Upper lobe of left lung (tissue), 6 donors: ENCODE results near the gene VKORC1. TPM values are rescaled to one million over a fixed set of nuclear protein-coding genes. Genes with fewer than 3 reads are reported as not detected.

Experiments used
- ATAC-seq, 2 donors: fragments of 200-7000 bp; cut with Tn5 transposase; one replicate each; pipeline ENCODE4 v1.9.1; 2022; ENCODE audit warnings: mild to moderate bottlenecking in 2 of 2, moderate library complexity in 2 of 2; ENCODE audit not compliant: low FRiP score in 2 of 2
- DNase-seq, 2 donors: peaks; one replicate each; pipeline ENCODE4 v3.0.0-alpha.2; 2019 to 2020
- H3K27ac ChIP-seq, 4 donors: fragments of 200-600 bp; sonication (generic); one replicate each; pipeline ENCODE4 v1.5.1; 2016 to 2019
- H3K27me3 ChIP-seq, 4 donors: fragments of 200-600 bp; sonication (generic); one replicate each; pipeline ENCODE4 v1.5.1; 2017 to 2019
- H3K36me3 ChIP-seq, 4 donors: fragments of 200-600 bp; sonication (generic); one replicate each; pipeline ENCODE4 v1.5.1; 2016 to 2019
- H3K4me1 ChIP-seq, 4 donors: fragments of 200-600 bp; sonication (generic); one replicate each; pipeline ENCODE4 v1.5.1; 2018 to 2019
- H3K4me3 ChIP-seq, 4 donors: fragments of 200-600 bp; sonication (generic); one replicate each; pipeline ENCODE4 v1.5.1; 2017 to 2019; ENCODE audit warnings: mild to moderate bottlenecking in 2 of 4, moderate library complexity in 1 of 4
- H3K9me3 ChIP-seq, 4 donors: fragments of 200-600 bp; sonication (generic); one replicate each; pipeline ENCODE4 v1.5.1; 2018 to 2019
- EP300 ChIP-seq, 4 donors: sonication (generic); formaldehyde crosslinking; IDR thresholded peaks; one replicate each; pipeline ENCODE4 v1.5.1; 2017; ENCODE audit warnings: antibody characterized with exemption in 4 of 4, control low read depth in 2 of 4
- POLR2A ChIP-seq, 4 donors: fragments of 450-650 bp; IDR thresholded peaks; one replicate each; pipeline ENCODE4 v1.5.1; 2016 to 2017; ENCODE audit warnings: antibody characterized with exemption in 4 of 4, mild to moderate bottlenecking in 2 of 4
- POLR2AphosphoS5 ChIP-seq, 2 donors: sonication (generic); formaldehyde crosslinking; IDR thresholded peaks; one replicate each; pipeline ENCODE4 v1.5.1; 2017; ENCODE audit warnings: antibody characterized with exemption in 2 of 2
- WGBS, 2 donors: methylation state at CpG; one replicate each; pipeline ENCODE4 v1.1.5; 2017 to 2018; 5-methylcytosine and 5-hydroxymethylcytosine counted together
- total RNA-seq, 6 donors: library from RNA; depleted of rRNA in 4 of 6; stranded (reverse); fragments of >200 nt in 4 of 6; gene quantifications; one replicate each; pipeline versions ENCODE4 v1.1.0 to v1.2.1, GENCODE V29; 2016 to 2021
- TF ChIP-seq, protein P1 (sequence below), 6 experiments: fragments of 450-650 bp in 4 of 6; fragments of 200-600 bp in 2 of 6; sonication (generic) in 2 of 6; IDR thresholded peaks; one replicate each; pipeline ENCODE4 v1.5.1; 2016 to 2019; ENCODE audit warnings: antibody characterized with exemption in 6 of 6
- donor health status: DM: no; HTN: no; CAD: no; lungs with moderate emphysema.
- donor health status: DM: no; HTN: yes; CAD: no; lungs with severe emphysema.

The VKORC1 gene
- 100 to 1,000 TPM in 1 of 6 donors, 10 to 100 TPM in 5; 37.7 to 105 (median 61.4) TPM for total RNA-seq

DNA sequence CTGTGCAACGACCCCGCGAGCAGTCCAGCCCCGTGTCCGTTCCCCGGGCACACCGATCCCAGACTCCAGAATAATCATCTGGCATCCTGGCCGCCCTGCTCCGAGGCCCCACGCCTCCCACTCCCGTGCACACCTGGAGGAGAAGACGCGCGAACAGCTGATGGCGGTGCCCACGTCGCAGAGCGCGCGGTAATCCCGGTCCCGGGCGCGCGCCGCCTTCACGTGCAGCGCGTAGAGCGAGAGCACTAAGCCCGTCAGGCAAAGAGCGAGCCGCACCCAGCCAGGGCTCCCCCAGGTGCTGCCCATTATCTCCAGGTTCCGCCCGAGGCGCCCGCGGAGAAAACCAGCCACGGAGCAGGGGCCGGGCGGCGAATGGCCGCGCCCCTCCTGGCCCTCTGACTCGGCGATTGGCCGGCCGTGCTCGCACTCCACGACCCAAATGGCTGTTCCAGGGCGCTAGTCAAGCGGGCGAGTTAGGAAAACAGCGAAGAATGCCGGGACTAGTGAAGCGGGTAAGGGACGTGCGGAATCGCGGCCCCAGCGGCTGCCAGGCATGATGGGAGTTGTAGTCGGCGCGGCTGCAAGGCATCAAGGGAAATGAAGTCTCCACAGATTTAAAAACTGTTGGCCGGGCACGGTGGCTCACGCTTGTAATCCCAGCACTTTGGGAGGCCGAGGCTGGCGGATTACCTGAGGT, at the start of gene VKORC1:
Gene VKORC1, minus strand, starts transcription at position 374 of the 697 bp plus-strand sequence. Its CDS starts 68 bp downstream, at position 306.
- Histone ChIP-seq H3K27me3 (no peaks in the 10 kb centered on the region), H3K27ac (peak within 1 kb of the TSS; percentile 80 to 89 (median 84)), H3K9me3 (no peaks in the 10 kb centered on the region), H3K4me3 (peak within 1 kb of the TSS; percentile 45 to 88 (median 77)), H3K36me3 (peaks cover 0 to 17% (median 11%) of the 10 kb centered on the region in 4 donors), H3K4me1 (peaks cover 13 to 31% (median 20%) of the 10 kb centered on the region in 4 donors)
- WGBS, 2 donors, result 0% methylated on average over 20 to 61 of the region's 69 CpGs
- ATAC-seq (peak; percentile 96 to 97), DNase-seq (peak; percentile 96 to 97)
- TF ChIP-seq POLR2AphosphoS5 (IDR thresholded peaks at IDR 0.05) (peak; percentile 53 to 85), EP300 (IDR thresholded peaks at IDR 0.05) (no peak), POLR2A (IDR thresholded peaks at IDR 0.05) (peak in 2 of 4 donors; percentile 56 to 75)
- TF ChIP-seq, protein P1, sequence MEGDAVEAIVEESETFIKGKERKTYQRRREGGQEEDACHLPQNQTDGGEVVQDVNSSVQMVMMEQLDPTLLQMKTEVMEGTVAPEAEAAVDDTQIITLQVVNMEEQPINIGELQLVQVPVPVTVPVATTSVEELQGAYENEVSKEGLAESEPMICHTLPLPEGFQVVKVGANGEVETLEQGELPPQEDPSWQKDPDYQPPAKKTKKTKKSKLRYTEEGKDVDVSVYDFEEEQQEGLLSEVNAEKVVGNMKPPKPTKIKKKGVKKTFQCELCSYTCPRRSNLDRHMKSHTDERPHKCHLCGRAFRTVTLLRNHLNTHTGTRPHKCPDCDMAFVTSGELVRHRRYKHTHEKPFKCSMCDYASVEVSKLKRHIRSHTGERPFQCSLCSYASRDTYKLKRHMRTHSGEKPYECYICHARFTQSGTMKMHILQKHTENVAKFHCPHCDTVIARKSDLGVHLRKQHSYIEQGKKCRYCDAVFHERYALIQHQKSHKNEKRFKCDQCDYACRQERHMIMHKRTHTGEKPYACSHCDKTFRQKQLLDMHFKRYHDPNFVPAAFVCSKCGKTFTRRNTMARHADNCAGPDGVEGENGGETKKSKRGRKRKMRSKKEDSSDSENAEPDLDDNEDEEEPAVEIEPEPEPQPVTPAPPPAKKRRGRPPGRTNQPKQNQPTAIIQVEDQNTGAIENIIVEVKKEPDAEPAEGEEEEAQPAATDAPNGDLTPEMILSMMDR (IDR thresholded peaks at IDR 0.05), result peak in 3 of 6 experiments; percentile 17 to 48 (median 39)

DNA sequence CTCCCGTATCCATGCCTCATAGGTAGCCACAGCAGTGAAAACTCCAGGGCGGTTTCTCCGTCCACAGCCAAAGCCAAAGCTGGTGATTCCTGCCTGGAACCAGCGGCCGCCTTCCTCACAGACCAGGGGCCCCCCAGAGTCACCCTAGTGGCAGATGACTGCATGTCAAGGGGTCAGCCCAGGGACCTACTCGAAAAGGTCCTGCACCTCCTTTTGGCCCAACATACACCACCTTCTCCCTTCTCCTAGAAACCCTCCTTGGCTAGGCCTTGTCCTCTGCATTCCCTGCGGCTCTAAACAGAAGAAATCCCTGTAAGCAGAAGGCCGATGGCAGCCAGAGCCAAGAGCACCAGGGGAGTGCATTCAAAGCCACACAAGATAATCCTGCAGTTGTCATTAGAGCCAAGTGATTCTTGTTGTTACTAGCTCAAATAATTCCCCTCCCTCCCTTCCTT, 49.1 kb upstream of the VKORC1 start:
- Histone ChIP-seq H3K4me1 (peaks cover 23 to 41% (median 26%) of the 10 kb centered on the region in 4 donors), H3K4me3 (no peak overlapping the region), H3K36me3 (no peaks in the 10 kb centered on the region), H3K9me3 (no peaks in the 10 kb centered on the region), H3K27me3 (no peaks in the 10 kb centered on the region), H3K27ac (no peak overlapping the region)
- TF ChIP-seq, protein P1 (IDR thresholded peaks at IDR 0.05), result no peak
- ATAC-seq, result no peak
- 87 to 98% methylated on average over 3 to 8 of the region's 8 CpGs for WGBS, 2 donors
- DNase-seq, result no peak

- WGBS, 2 donors, result 57 to 67% methylated on average over 12 to 17 of the region's 22 CpGs
- DNase-seq, result peak; percentile 21 to 73
- H3K27me3 ChIP-seq, result no peaks in the 10 kb centered on the region
- no peaks in the 10 kb centered on the region for H3K36me3 ChIP-seq
- peak overlapping the region; percentile 38 to 63 (median 51) for H3K4me3 ChIP-seq
- H3K4me1 ChIP-seq, result peaks cover 22 to 41% (median 27%) of the 10 kb centered on the region in 4 donors
- H3K27ac ChIP-seq, result peak overlapping the region; percentile 80 to 90 (median 86)
- no peaks in the 10 kb centered on the region for H3K9me3 ChIP-seq
- no peak for ATAC-seq
- TF ChIP-seq, protein P1 (IDR thresholded peaks at IDR 0.05), result no peak
- TF ChIP-seq POLR2A (IDR thresholded peaks at IDR 0.05), result no peak
- TF ChIP-seq POLR2AphosphoS5 (IDR thresholded peaks at IDR 0.05), result no peak
- TF ChIP-seq EP300 (IDR thresholded peaks at IDR 0.05), result no peak
These were observed 48.6 kb upstream of the VKORC1 start for GRCh38 chr16:31143011-31143693.

GRCh38 chr16:31142109-31143010, 47.8 kb upstream of the VKORC1 start:
- no peaks in the 10 kb centered on the region for H3K36me3 ChIP-seq
- 1 to 3% methylated on average over 17 to 20 of the region's 89 CpGs for WGBS, 2 donors
- peak overlapping the region; percentile 80 to 90 (median 86) for H3K27ac ChIP-seq
- ATAC-seq (peak; percentile 98), DNase-seq (peak; percentile 99 to 100)
- H3K9me3 ChIP-seq, result no peaks in the 10 kb centered on the region
- peak overlapping the region; percentile 38 to 63 (median 51) for H3K4me3 ChIP-seq
- peak in 2 of 4 donors; percentile 43 to 45 for TF ChIP-seq POLR2A (IDR thresholded peaks at IDR 0.05)
- no peak for TF ChIP-seq EP300 (IDR thresholded peaks at IDR 0.05)
- TF ChIP-seq, protein P1 (IDR thresholded peaks at IDR 0.05), result peak; percentile 94 to 100 (median 100)
- peak; percentile 59 to 63 for TF ChIP-seq POLR2AphosphoS5 (IDR thresholded peaks at IDR 0.05)
- peaks cover 22 to 40% (median 28%) of the 10 kb centered on the region in 4 donors for H3K4me1 ChIP-seq
- H3K27me3 ChIP-seq, result no peaks in the 10 kb centered on the region
